Stromal cell of bone marrow (primary cell): ENCODE data around the gene E2F8.

ENCODE experiments used
- DNase-seq: peaks from one replicate; pipeline ENCODE4 v3.0.0-alpha.2; 2012; ENCODE audit warnings: low read depth

E2F8 gene

DNA sequence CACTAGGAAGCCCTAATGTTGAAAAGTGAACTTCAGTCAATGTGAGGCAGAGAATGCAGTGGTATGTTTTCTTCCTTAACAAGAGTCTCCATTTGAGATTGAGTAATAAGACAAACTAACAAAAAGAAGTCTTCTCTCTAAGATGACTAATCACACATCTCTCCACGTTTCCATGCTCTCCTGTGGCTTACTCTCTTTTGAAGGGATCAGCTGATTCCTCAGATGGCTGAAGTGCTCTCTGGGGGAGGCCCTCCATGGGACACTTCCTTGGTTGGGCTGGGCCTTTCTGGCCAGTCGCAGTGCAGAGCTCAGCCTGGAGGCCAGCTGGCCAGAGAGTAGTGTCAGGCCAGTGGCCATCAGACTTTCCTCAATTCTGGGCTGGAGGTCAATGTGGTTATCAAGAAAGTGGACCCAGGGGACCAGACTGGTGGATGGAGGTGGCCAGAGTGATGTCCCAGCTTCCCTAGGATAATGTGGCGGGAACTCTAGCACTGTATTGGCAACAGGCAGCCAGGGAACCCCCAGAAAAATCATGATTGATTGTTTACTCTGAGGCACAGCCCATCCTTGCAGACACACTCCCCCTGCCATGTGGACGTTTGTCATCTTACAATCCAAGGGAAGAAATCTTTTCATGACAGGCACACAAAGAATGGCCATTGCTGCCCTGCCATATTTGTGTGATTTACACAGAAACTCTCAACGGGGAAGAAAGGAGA lies 53.5 kb downstream of the E2F8 start:
- peak; percentile 21 for DNase-seq

DNA sequence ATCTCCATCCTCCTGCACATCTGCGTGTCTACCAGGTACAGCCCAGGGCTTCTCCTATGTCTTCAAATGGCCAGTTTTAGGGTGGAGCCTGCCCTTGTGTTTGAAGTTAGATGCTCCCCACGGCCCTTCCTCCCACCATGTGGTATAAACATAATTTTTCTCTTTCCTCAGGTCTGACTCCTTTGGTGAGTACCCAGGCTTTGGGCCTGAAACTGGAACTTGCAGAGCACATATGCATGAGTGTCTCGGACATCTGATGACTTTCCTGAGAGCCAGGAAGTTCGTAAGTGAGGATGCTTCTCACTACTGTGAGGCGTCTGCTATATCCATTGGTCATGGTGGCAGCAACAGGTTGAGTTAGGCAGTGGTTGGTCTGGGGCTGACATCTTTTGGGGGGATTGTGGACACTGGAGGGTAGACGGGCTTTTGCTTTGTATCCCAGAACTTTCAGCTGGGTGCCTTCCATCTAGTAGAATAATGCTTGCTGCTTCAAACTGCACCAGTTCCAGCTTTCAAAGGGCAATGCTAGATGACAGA lies 55.2 kb downstream of the E2F8 start:
- no peak for DNase-seq

DNA sequence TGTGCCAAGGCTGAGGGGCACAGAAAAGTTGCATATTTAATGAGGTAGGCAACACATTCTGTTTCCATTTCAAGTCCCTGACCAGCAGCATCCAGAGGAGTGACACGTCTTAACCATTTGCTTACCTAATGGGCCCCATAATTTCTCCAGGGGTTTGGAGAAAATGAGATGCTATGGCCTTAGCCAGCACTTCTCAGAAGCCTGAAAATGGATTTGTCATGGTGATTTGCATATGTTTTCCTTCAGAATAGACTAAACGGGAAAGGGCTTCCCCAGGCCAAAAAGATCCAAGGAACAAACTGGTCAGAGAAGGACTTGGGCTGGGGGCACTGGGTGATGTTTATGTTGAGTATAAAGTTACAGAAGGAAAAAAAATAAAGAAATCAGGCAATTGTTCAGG lies 55.7 kb downstream of the E2F8 start:
- no peak for DNase-seq

DNA sequence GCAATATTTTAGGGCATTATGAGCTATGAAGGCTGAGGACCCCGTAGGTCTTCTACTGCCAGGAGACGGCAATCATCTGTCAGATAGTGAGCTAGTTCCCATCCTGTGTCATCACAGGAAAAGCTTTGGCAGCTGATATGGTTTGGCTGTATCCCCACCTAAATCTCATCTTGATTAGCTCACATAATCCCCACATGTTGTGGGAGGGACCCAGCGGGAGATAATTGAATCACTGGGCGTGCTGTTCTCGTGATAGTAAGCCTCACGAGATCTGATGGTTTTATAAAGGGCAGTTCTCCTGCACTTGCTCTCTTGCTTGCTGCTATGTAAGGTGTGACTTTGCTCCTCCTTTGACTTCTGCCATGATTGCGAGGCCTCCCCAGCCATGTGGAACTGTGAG lies 57.1 kb downstream of the E2F8 start:
- no peak for DNase-seq

DNA sequence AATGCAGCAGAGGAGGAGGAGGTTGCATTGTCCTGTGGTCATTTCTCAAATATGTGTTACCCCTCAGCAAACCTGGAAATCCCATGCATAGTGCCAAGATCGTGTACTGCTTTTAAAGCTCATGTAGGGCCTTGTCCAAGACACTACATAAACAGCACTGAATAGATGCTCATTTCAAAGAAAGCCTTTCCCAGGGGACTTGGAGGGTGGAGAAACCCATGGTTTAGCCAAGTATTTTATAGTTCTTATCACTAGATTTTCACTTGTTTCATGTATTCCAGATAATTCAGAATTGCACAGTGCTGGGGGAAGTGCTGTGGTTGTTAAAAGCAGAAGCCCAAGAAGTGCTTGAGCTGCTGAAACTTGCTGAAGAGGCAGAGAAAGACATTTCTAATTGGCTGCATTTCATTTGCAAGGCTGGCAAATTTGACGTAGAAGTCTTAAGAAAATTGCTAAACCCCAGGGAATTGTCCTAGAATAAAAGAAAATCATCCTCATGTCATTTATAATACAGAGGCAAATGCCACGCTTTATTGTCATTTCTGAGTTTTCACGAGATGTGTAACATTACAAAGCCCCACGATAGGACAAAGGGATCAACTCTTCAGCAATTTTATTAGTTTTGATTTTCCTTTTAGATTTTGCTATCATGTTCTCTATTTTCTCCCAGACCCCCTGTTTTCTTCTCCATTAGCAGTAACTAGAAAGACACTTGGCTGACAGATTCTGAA lies 59.0 kb downstream of the E2F8 start:
- no peak for DNase-seq

DNA sequence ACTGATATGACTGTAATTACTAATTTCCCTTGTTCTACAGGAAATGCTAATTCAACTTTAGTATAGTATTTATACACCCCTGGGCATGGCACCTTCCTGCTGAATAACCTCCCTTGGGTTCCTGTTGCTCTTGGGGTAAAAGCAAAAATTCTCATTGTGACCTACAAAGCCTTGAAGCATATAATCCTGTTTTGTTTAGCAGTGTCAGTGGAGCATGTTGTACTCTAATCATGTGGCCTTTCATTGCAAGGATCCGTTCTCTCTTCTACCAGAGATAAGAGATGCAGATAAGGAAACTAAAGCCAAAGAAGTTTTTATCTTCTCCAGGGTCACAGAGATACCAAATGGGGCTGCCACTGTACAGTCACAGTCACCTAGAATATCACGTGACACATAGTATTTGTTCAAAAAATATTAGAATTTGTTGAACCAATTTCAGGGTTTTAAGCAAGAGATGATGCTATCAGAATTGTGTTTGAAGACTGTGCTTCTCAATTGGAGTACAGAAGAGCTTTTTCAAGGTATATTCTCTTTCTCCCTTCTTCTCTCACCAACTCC lies 64.0 kb downstream of the E2F8 start:
- DNase-seq, result no peak
